OCI-LY7 (cell line): ENCODE measurements around the gene ACOT6.

Experiments
- CTCF ChIP-seq: fragments of 200-600 bp; sonication (generic); conservative IDR thresholded peaks from 2 replicates; pipeline ENCODE4 v1.5.1; 2014; ENCODE audit warnings: mild to moderate bottlenecking, antibody characterized with exemption, low read length, moderate library complexity, mixed read lengths
- EZH2phosphoT487 ChIP-seq: fragments of 200-600 bp; sonication (generic); IDR thresholded peaks from 2 replicates; pipeline ENCODE4 v1.6.1; 2018; ENCODE audit warnings: low read depth, borderline replicate concordance, mild to moderate bottlenecking, mixed run types, antibody characterized with exemption, low read length, moderate library complexity, mixed read lengths

- no peak for TF ChIP-seq CTCF
- no peak for TF ChIP-seq EZH2phosphoT487
Observed at GRCh38 chr14:73599499-73599898, 12.8 kb upstream of the ACOT6 start.
